K562 (cell line): Measurements from ENCODE around the gene ZNF620. TPM values are rescaled to one million over a fixed set of nuclear protein-coding genes. Genes with fewer than 3 reads are reported as not detected.

Experiments used
- ATF2 ChIP-seq: sonication (generic); formaldehyde crosslinking; IDR thresholded peaks from 2 replicates; pipeline ENCODE4 v1.8.1; 2022; ENCODE audit warnings: missing genetic modification reagents
- BRD4 ChIP-seq: fragments of 200-600 bp; sonication (generic); IDR thresholded peaks from 2 replicates; pipeline ENCODE4 v1.6.1; 2017; ENCODE audit warnings: inconsistent platforms
- CREB3L1 ChIP-seq: fragments of 450-650 bp; IDR thresholded peaks from 2 replicates; pipeline ENCODE4 v1.6.1; 2014; ENCODE audit warnings: low read depth, mild to moderate bottlenecking, moderate library complexity, borderline replicate concordance
- CTCF ChIP-seq, 3 experiments: IDR thresholded peaks in 2 of 3; conservative IDR thresholded peaks in 1 of 3; 2 replicates each; pipeline ENCODE4 v1.5.1; 2011 to 2012; ENCODE audit warnings: low read length in 3 of 3, mild to moderate bottlenecking in 3 of 3, control low read depth in 2 of 3, improper control_type of control experiment in 1 of 3, inconsistent platforms in 1 of 3, low read depth in 1 of 3, mixed read lengths in 1 of 3, moderate library complexity in 1 of 3; ENCODE audit not compliant: insufficient read depth in 2 of 3
- EHMT2 ChIP-seq: fragments of 450-650 bp; IDR thresholded peaks from 2 replicates; pipeline ENCODE4 v1.6.1; 2018; ENCODE audit warnings: antibody characterized with exemption
- ELF1 ChIP-seq: fragments of 200-800 bp; sonication (Bioruptor generic); IDR thresholded peaks from 2 replicates; pipeline ENCODE4 v1.6.1; 2016; ENCODE audit warnings: missing genetic modification characterization, missing compliant biosample characterization
- FOXA1 ChIP-seq: fragments of 450-650 bp; IDR thresholded peaks from 2 replicates; pipeline ENCODE4 v1.6.1; 2016; ENCODE audit warnings: mild to moderate bottlenecking, borderline replicate concordance
- FOXA3 ChIP-seq, 2 experiments: fragments of 450-650 bp in 1 of 2; sonication (generic) in 1 of 2; formaldehyde crosslinking; IDR thresholded peaks in 1 of 2; conservative IDR thresholded peaks in 1 of 2; 2 replicates each; pipeline versions ENCODE4 v1.4.0 to v1.8.0; 2020 to 2022; ENCODE audit warnings: mild to moderate bottlenecking in 2 of 2, missing genetic modification reagents in 1 of 2
- HDAC1 ChIP-seq, 2 experiments: fragments of 450-650 bp; IDR thresholded peaks; 2 replicates each; pipeline ENCODE4 v1.6.1; 2016 to 2017; ENCODE audit warnings: inconsistent platforms in 1 of 2, mild to moderate bottlenecking in 1 of 2, moderate library complexity in 1 of 2
- KDM5B ChIP-seq: fragments of 200-600 bp; sonication (generic); IDR thresholded peaks from 2 replicates; pipeline ENCODE4 v1.6.1; 2012; ENCODE audit warnings: low read depth, mild to moderate bottlenecking, moderate library complexity, low read length, control low read depth, inconsistent platforms; ENCODE audit not compliant: insufficient replicate concordance
- MXI1 ChIP-seq: IDR thresholded peaks from 2 replicates; pipeline ENCODE4 v1.6.1; 2011; ENCODE audit warnings: low read depth, mild to moderate bottlenecking, improper control_type of control experiment, low read length
- NCOA1 ChIP-seq: fragments of 450-650 bp; IDR thresholded peaks from 2 replicates; pipeline ENCODE4 v1.6.1; 2016; ENCODE audit warnings: low read depth
- NR2F6 ChIP-seq: fragments of 450-650 bp; formaldehyde crosslinking; IDR thresholded peaks from 2 replicates; pipeline ENCODE4 v1.4.0; 2020; ENCODE audit warnings: mild to moderate bottlenecking
- NR3C1 ChIP-seq: sonication (generic); formaldehyde crosslinking; IDR thresholded peaks from 2 replicates; pipeline ENCODE4 v1.8.1; 2022; ENCODE audit warnings: missing genetic modification reagents
- PHF21A ChIP-seq: fragments of 450-650 bp; IDR thresholded peaks from 2 replicates; pipeline ENCODE4 v1.6.1; 2017; ENCODE audit warnings: low read depth, borderline replicate concordance
- PML ChIP-seq: IDR thresholded peaks from 2 replicates; pipeline ENCODE4 v1.6.1; 2012; ENCODE audit warnings: low read length, inconsistent platforms
- SOX6 ChIP-seq: fragments of 450-650 bp; IDR thresholded peaks from 2 replicates; pipeline ENCODE4 v1.6.1; 2014; ENCODE audit warnings: mild to moderate bottlenecking
- THAP12 ChIP-seq: fragments of 250-450 bp; sonication (Bioruptor Pico); IDR thresholded peaks from 2 replicates; pipeline ENCODE4 v1.9.0; 2021; ENCODE audit warnings: mild to moderate bottlenecking, inconsistent platforms
- THAP7 ChIP-seq: fragments of 250-450 bp; sonication (Bioruptor Pico); IDR thresholded peaks from 2 replicates; pipeline ENCODE4 v1.5.0; 2021
- XRCC3 ChIP-seq: fragments of 450-650 bp; IDR thresholded peaks from 2 replicates; pipeline ENCODE4 v1.6.1; 2017; ENCODE audit warnings: mild to moderate bottlenecking, moderate library complexity
- ZNF212 ChIP-seq: fragments of 450-650 bp; formaldehyde crosslinking; IDR thresholded peaks from 2 replicates; pipeline ENCODE4 v1.4.0; 2020; ENCODE audit warnings: mild to moderate bottlenecking
- ZNF354B ChIP-seq: fragments of 250-450 bp; sonication (Bioruptor Pico); IDR thresholded peaks from 2 replicates; pipeline ENCODE4 v1.4.0; 2020
- polyA plus RNA-seq, 8 experiments: library from polyadenylated mRNA; depleted of rRNA in 4 of 8; stranded (reverse) in 5 of 8; unstranded in 3 of 8; fragments of >200 nt; fragmentation: Nextera tagmentation in 2 of 8; fragmentation: Illumina TruSeq in 1 of 8; extraction: Ambion mirVana in 2 of 8; extraction: Trizol in 1 of 8; gene quantifications; 2 replicates each; pipeline versions ENCODE4 v1.2.1 to v1.2.3, GENCODE V29; 2011 to 2014; ENCODE audit warnings: inconsistent platforms in 1 of 8, missing spikeins in 1 of 8
- total RNA-seq, 7 experiments: library from RNA; depleted of rRNA in 6 of 7; stranded (reverse); fragments of >200 nt in 6 of 7; fragmentation: Illumina TruSeq in 2 of 7; extraction: Trizol in 2 of 7; gene quantifications; 2 replicates each; pipeline versions ENCODE4 v1.2.1 to v1.2.3, GENCODE V29; 2011 to 2021; ENCODE audit warnings: low replicate concordance in 1 of 7

The ZNF620 gene
- total and polyA plus RNA-seq, 9 of the 15 experiments (the other 6 are each of a cell fraction or from before 2014, with no cell fraction given), result 1.2 to 5.5 (median 3.3) TPM

- TF ChIP-seq CREB3L1, result peak; percentile 89
- TF ChIP-seq FOXA1, result no peak
- TF ChIP-seq CTCF (IDR thresholded peaks at IDR 0.05 in 2 of 3, conservative IDR thresholded peaks at IDR 0.05 in 1 of 3; ENCODE audit: insufficient read depth in 2 of 3, low read depth in 1 of 3, low read length in 3 of 3), result peak in 1 of 3 experiments; percentile 16; a peak in 2 of 6 replicates
- TF ChIP-seq ZNF212 (CRISPR knock-in tag), result peak; percentile 53; the same call in 1 of the 2 replicates
- TF ChIP-seq SOX6, result peak; percentile 79
- no peak for TF ChIP-seq PHF21A
- no peak for TF ChIP-seq ZNF354B (CRISPR knock-in tag)
- peak; percentile 97 for TF ChIP-seq ELF1
- peak; percentile 95 for TF ChIP-seq BRD4
- peak; percentile 98 for TF ChIP-seq KDM5B
- TF ChIP-seq FOXA3 (CRISPR knock-in tag; conservative IDR thresholded peaks at IDR 0.05 in 1 of 2, IDR thresholded peaks at IDR 0.05 in 1 of 2), result no peak
- TF ChIP-seq EHMT2, result no peak
- no peak; the same call in 1 of the 2 replicates for TF ChIP-seq ATF2 (CRISPR knock-in tag)
- TF ChIP-seq NR2F6, result no peak
- TF ChIP-seq MXI1, result peak; percentile 78
- TF ChIP-seq THAP12 (CRISPR knock-in tag), result peak; percentile 100
- 0 out of 2 replicates have a peak, but pooled peaks have one; percentile 57 for TF ChIP-seq THAP7 (CRISPR knock-in tag)
- peak; percentile 81 for TF ChIP-seq PML
- no peak for TF ChIP-seq NCOA1
- TF ChIP-seq XRCC3, result no peak
- peak in 1 of 2 experiments; percentile 79; a peak in 2 of 4 replicates for TF ChIP-seq HDAC1 (IDR thresholded peaks at IDR 0.05)
- no peak for TF ChIP-seq NR3C1 (CRISPR knock-in tag)
Measured at GRCh38 chr3:40524568-40525285, 18.9 kb downstream of the ZNF620 start, which contains the start of gene ZNF621 (continued).
